Nephron (organoid): Measurements from ENCODE around the gene THADA.
"Not testable (repeated sequence)": the region's sequence is repeated elsewhere in the genome, so short reads cannot be mapped to it uniquely, and the experiment has no call there.

Experiments
- H3K27ac Mint-ChIP-seq, 3 experiments: 2 replicates each; pipeline ENCODE4 v1.8.0; 2020; ENCODE audit warnings: mixed read lengths in 3 of 3, mild to moderate bottlenecking in 2 of 3, moderate library complexity in 1 of 3
- H3K27me3 Mint-ChIP-seq: 2 replicates; pipeline ENCODE4 v1.8.0; 2021; ENCODE audit warnings: low read depth, mild to moderate bottlenecking, moderate library complexity, mixed read lengths
- H3K36me3 Mint-ChIP-seq: 2 replicates; pipeline ENCODE4 v1.8.0; 2020; ENCODE audit warnings: low read depth, mixed read lengths
- H3K4me1 Mint-ChIP-seq: 2 replicates; pipeline ENCODE4 v1.8.0; 2020; ENCODE audit warnings: mixed read lengths
- H3K4me3 Mint-ChIP-seq, 3 experiments: 2 replicates each; pipeline ENCODE4 v1.8.0; 2020; ENCODE audit warnings: mild to moderate bottlenecking in 3 of 3, mixed read lengths in 3 of 3, moderate library complexity in 2 of 3
- H3K9me3 Mint-ChIP-seq: 2 replicates; pipeline ENCODE4 v1.8.0; 2020; ENCODE audit warnings: mixed read lengths
- TF ChIP-seq, protein P1 (sequence below), 3 experiments: fragments of 200-600 bp; sonication (generic); IDR thresholded peaks; one replicate each; pipeline ENCODE4 v1.5.0; 2021; ENCODE audit warnings: antibody characterized with exemption in 3 of 3; ENCODE audit not compliant: unreplicated experiment in 3 of 3

The THADA gene

GRCh38 chr2:43391878-43392215 is 204.0 kb downstream of the THADA start:
- Mint-ChIP-seq H3K4me1 (peaks cover 59% of the 10 kb centered on the region), H3K27me3 (no peaks in the 10 kb centered on the region), H3K4me3 (no peak overlapping the region), H3K9me3 (no peaks in the 10 kb centered on the region), H3K27ac (peak overlapping the region; percentile 51 to 86 (median 82)), H3K36me3 (peaks cover 19% of the 10 kb centered on the region)
- TF ChIP-seq, protein P1, sequence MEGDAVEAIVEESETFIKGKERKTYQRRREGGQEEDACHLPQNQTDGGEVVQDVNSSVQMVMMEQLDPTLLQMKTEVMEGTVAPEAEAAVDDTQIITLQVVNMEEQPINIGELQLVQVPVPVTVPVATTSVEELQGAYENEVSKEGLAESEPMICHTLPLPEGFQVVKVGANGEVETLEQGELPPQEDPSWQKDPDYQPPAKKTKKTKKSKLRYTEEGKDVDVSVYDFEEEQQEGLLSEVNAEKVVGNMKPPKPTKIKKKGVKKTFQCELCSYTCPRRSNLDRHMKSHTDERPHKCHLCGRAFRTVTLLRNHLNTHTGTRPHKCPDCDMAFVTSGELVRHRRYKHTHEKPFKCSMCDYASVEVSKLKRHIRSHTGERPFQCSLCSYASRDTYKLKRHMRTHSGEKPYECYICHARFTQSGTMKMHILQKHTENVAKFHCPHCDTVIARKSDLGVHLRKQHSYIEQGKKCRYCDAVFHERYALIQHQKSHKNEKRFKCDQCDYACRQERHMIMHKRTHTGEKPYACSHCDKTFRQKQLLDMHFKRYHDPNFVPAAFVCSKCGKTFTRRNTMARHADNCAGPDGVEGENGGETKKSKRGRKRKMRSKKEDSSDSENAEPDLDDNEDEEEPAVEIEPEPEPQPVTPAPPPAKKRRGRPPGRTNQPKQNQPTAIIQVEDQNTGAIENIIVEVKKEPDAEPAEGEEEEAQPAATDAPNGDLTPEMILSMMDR (IDR thresholded peaks at IDR 0.05; ENCODE audit: unreplicated experiment in 3 of 3) = no peak

DNA sequence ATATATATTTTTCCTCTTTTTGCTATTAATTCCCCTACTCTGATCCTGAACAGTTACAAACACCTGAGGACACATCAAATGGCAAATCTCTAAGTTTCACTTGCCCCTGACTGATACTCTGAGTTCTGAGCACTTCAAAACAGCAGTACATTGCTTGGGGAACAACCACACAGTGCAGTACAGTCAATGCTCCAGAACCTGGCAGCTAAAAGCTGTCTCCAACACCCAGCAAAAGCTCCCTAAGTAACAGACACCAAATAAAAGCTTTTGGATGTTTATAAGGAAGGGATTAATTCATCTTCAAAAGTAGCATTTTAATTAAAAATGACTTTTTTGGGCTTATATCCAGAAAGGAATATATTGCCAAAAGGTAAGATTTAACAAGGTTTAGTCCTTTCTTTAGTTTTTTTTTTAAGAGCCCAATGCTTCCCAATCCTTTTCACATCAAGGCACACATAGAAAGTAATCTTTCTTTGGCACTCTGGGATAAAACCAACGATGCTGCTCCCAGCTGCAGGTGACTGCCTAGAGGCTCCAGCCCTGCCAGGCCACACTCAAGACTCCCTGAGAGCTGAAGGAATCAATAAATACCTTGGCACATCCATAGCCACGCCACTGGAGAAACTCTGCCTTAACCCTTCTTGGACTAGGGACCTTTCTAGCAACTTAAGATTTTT is 204.5 kb downstream of the THADA start:
- H3K9me3 Mint-ChIP-seq = no peaks in the 10 kb centered on the region
- peaks cover 18% of the 10 kb centered on the region for H3K36me3 Mint-ChIP-seq
- H3K27me3 Mint-ChIP-seq = no peaks in the 10 kb centered on the region
- no peak overlapping the region for H3K4me3 Mint-ChIP-seq
- H3K27ac Mint-ChIP-seq = peak overlapping the region; percentile 51 to 86 (median 82)
- TF ChIP-seq, protein P1 (IDR thresholded peaks at IDR 0.05; ENCODE audit: unreplicated experiment in 3 of 3) = no peak
- H3K4me1 Mint-ChIP-seq = peaks cover 61% of the 10 kb centered on the region

- H3K4me1 Mint-ChIP-seq = peaks cover 61% of the 10 kb centered on the region
- H3K9me3 Mint-ChIP-seq = no peaks in the 10 kb centered on the region
- H3K27ac Mint-ChIP-seq = peak overlapping the region; percentile 33 to 51 (median 49)
- TF ChIP-seq, protein P1 (IDR thresholded peaks at IDR 0.05; ENCODE audit: unreplicated experiment in 3 of 3) = no peak
- H3K36me3 Mint-ChIP-seq = peaks cover 10% of the 10 kb centered on the region
- H3K4me3 Mint-ChIP-seq = peak overlapping the region in 1 of 3 experiments; percentile 11
- no peaks in the 10 kb centered on the region for H3K27me3 Mint-ChIP-seq
Observed at GRCh38 chr2:43389581-43390466, 206.0 kb downstream of the THADA start.

DNA sequence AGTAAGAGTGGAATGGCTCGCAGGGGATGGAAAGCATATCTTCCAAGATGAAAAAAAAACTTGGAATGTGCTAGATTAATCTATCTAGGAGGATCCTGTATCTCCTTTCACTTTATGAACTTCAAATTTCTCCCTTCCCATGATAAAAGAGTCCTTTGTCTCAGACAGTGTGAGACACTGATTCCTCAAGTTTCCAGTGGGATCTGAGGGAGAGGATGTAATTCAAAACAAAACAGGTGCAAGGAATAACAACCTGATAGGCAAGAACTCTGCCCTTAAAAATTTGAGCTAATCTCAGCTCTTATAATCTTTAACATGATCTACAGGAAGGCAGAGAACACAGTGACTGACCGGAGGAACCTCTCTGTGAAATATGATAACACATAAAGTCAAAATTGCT is 207.5 kb downstream of the THADA start:
- Mint-ChIP-seq H3K4me1 (peaks cover 56% of the 10 kb centered on the region), H3K27me3 (no peaks in the 10 kb centered on the region), H3K36me3 (peaks cover 5% of the 10 kb centered on the region), H3K9me3 (no peaks in the 10 kb centered on the region), H3K27ac (peak overlapping the region; percentile 80 to 84 (median 82)), H3K4me3 (no peak overlapping the region)
- TF ChIP-seq, protein P1 (IDR thresholded peaks at IDR 0.05; ENCODE audit: unreplicated experiment in 3 of 3) = no peak

GRCh38 chr2:43387092-43388062 is 208.5 kb downstream of the THADA start:
- Mint-ChIP-seq H3K9me3 (no peaks in the 10 kb centered on the region), H3K36me3 (no peaks in the 10 kb centered on the region), H3K27ac (peak overlapping the region; percentile 84 to 95 (median 89)), H3K4me3 (peak overlapping the region in 1 of 3 experiments; percentile 16), H3K27me3 (no peaks in the 10 kb centered on the region), H3K4me1 (peaks cover 51% of the 10 kb centered on the region)
- TF ChIP-seq, protein P1 (IDR thresholded peaks at IDR 0.05; ENCODE audit: unreplicated experiment in 3 of 3) = no peak

DNA sequence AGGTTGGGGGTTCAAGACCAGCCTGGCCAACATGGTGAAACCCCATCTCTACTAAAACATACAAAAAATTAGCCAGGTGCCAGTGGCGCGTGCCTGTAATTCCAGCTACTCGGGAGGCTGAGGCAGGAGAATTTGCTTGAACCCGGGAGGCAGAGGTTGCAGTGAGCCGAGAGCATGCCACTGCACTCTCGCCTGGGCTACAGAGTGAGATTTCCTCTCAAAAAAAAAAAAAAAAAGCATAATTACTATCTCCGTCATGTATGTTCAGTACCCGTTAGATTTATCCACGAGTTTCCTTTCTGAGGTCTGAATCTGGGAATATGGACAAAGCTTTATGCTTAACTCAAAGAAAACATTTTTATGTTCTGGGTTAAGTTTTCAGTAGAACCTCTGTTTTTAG is 209.2 kb downstream of the THADA start:
- H3K4me3 Mint-ChIP-seq, H3K36me3 Mint-ChIP-seq, H3K9me3 Mint-ChIP-seq, H3K27me3 Mint-ChIP-seq: not testable (repeated sequence)
- Mint-ChIP-seq H3K4me1 (peaks cover 46% of the 10 kb centered on the region), H3K27ac (peak overlapping the region; percentile 84 to 95 (median 89))
